ENCODE data around the gene SLC35B3.
"Not testable (repeated sequence)": the region's sequence is repeated elsewhere in the genome, so short reads cannot be mapped to it uniquely, and the experiment has no call there.

Gene SLC35B3

DNA sequence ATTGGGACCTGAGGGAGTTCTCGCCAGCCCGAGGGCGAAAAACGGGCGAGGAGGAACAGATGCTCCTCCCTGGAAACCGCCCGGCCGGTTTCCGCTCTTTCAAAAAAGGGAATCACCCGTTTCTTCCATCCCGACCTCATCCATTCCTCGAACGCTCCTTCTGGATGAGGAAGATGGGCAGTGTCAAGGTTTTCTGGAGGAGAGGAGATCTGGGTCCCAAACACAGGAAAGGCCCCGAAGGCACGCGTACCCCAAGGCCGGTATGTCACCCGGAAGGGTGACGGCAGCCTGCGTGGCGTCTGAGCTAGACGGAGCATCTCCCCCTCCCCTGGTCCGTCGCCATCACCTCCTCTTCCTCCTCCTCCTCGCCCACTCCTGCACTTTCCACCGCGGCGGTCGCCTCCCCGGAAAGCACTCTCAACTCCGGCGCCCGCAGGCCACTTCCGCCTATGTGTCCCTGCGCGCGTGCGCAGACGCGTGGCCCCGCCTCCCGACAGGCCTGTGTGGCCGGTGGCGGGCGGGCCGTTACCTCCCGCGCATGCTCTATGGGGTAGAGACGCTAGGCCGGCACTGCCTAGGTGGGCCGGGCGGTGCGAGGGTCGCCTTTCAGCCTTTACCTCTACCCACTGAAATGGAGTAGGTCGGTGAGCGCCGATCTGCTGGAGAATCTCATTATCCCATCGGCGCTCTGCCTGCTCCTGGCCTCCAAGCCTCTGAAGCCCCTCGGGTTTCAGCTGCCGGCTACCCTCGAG, at the start of gene SLC35B3:
SLC35B3 (minus strand) TSS at position 453 of the 752 bp plus-strand sequence.
- peak; percentile 70 for DNase-seq

DNA sequence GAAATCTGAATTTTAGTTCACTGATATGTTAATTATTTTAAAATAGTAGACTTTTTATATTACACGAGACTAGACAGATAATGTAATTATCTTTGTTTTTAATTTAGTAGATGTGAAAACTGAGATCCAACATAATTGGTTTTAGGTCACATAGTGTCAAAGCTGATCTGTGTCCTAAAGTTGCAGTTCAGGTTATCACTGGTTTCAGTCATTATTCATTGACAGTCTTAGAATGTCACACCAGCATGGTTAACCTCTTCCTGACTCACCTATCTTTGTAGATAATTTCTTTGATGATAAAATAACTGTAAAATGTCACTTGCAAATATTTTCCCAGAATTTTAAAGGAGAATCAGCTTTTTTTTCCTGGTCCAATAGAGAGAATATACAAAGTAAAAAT, 48.3 kb upstream of the SLC35B3 start:
- DNase-seq: no peak

DNA sequence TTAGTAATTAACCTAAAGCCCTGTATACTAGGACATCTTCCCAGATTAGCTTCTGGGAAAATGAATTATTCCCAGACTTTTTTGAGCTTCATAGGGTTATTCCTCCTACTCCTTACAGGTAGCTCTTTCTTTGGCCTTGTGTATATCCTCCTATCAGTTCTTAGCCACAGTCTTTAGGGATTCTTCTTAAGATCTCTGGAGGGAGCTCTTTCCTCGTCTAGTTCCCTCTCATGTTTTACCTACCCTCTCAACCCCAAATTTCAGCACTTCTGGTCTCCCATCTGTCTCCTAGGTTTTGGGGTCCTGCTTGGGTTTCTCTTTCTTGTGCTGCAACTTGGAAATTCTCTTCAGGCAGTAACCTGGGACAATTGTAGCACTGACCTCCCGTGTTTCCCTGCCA, 46.4 kb upstream of the SLC35B3 start:
- no peak for DNase-seq

DNA sequence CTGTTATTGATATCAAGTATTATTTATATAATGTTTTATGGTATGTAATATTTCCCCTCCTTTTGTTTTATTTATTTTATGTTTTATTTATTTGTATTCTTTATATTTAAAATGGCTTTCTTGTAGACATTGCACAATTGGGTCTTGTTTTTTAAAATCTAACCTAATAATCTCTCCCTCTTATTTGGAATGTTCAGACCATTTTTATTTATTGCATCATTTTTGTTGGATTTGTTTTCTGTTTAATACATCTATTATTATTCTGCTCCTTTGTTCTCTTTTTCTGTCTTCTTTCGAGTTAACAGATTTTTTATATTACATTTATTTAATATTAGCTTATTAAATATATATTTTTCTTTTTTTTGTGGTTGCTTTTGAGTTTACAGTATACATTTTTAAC, 43.1 kb upstream of the SLC35B3 start:
- DNase-seq: no peak

DNA sequence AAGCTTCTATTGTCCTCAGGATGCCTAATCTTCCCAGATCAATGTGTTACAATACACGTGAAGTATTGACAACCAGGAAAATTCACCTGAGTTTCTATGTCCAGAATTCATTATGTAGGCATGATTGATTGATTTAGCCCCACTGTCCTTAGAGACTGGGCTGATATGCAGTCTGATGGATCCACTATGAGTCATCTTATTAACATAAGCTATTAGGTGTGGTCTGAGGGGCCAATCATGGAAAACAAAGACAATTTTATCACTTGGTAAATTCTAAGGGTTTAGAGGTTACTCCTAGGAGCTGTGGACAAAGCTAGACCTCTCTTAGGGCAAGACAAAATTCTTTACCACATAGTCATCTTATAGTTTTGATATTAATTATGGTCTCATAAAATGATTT, 41.3 kb upstream of the SLC35B3 start:
- no peak for DNase-seq

DNA sequence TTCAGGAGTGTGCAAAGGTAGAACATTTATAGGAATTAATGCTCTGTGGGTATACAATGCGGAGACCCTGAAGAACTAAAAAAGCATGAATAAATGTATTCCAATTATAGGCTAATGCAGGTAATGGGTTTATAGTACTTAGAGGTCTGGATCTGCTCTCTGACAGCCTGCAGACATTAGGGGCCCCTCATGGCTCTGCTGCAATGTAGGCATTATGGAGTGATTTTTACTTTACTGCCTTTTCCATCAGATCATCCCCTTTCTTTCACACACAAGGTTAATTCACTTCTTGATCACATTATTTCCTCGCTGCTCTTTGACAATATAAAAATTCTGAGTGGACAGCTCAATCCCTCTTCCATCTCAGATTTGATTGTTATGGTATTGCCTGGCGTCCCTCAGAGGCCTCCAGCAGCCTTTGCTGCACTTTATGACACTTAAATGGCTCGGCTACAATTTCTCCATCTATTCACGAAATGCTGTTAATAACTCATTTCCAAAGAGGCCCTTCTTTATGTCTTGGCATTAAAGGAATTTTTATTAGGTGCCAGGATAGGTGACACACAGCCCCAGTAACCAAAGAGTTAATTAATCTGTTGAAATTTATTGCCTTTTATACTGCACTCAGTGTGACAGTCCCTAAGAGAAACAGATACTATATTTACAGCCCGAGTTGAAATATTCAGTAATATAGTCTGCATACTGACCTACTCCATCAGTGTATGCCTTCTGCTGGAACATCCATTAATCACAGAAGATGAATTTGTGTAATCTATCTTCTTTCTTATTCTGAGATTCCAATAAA, 33.4 kb upstream of the SLC35B3 start:
- no peak for DNase-seq

DNA sequence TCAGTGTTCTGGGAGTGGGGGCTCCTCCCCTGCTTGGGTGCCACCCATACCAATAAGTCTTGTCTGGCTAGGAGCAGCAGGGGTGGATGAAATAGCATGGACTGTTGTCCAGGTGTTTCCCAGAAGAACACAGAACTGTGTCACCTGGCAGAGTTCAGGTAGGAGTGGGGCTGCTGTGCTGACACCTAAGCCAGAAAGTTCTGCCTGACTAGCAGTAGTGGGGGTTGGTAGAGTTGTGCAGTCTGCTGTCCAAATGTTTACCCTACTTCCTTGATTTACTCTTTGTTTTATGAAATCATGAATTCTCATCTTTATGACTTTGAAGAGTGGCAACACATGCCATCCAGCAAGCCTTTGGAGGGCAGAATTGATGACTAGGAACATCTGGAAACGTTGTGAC, 27.3 kb upstream of the SLC35B3 start:
- no peak for DNase-seq

DNA sequence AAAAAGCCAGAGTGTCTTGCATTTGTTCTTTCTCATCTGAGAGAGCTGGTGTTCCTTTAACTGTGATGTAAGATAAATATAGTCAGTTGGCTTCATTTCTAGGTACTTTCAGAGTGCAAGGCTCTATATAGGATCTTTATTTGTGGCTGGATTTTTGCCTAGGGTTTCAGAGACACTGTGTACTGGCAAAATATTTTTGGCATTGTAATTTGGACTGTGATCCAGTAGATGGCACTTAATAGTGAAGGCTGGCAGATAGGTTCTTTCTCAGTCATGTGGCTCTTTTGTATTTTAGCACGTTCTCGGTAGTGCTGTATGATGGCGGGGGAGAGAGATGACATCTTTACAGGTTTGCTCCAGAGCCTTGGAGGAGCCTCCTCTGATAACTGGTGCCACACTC, 26.8 kb upstream of the SLC35B3 start:
- DNase-seq: no peak

DNA sequence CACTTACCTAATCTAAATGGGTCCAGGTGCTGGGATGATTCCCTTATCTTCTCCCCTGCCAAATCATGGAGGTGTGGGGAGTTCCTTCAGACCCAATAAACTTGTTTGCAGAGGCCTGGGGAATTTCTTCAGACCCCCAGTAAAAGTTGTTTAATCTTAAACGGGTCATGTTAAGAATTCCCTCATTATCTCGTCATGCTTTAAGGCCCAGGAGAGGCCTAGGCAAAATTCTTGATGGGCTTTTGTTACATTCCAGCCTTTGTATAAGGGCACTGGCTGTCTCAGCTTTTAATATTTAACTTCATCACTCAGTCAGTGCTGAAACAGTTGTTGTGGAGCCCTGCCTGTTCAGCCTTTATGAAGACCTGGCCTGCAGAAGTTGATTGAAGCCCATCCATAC, 11.0 kb upstream of the SLC35B3 start:
- DNase-seq: no peak

DNA sequence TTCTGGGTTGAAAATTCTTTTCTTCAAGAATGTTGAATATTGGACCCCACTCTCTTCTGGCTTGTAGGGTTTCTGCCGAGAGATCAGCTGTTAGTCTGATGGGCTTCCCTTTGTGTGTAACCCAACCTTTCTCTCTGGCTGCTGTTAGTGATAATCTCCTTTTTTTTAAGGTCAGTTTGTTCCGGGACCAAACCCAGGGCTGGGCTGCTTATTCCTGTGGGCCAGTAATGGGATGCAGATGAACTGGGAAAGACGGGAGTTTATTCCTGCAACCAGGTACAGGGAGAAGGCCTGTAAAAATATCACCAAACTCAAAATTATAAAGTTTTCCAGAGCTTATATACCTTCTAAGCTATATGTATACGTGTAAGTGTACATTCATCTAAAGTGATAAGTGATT, 10.6 kb upstream of the SLC35B3 start:
- DNase-seq: not testable (repeated sequence)

DNA sequence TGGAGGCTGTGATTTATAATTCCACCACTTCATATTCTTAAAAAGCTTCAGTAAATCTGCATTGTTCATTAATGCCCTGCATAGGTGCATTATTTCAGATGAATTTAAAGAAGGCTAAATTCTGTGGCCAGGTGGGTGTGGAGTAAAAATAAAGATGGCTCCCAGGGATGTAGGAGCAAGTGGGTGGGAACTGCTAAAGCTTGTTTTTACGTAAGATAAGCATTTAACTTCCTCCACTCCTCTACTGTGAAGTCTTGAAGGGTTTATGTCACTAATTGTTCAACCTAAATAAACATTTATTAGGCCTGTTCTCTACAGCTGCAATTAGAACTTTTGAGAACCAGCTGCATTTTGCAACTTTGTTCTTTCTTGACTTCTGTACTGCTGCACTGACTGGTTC, 6.8 kb upstream of the SLC35B3 start:
- no peak for DNase-seq

DNA sequence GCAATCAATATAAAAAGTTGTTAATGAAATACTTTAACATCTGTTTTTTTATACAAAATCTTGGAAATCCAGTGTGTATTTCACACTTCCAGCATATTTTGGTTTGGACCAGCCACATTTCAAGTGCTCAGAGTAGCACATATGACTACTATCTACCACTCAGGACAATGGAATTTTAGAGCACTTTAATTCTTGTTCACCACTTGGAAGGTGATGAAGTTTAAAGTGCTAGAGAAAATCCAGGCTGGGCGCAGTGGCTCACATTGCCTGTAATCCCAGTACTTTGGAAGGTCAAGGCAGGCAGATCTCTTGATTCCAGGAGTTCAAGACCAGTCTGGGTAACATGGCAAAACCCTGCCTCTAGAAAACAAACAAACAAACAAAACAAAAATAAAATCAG, 6.1 kb upstream of the SLC35B3 start:
- DNase-seq: no peak

DNA sequence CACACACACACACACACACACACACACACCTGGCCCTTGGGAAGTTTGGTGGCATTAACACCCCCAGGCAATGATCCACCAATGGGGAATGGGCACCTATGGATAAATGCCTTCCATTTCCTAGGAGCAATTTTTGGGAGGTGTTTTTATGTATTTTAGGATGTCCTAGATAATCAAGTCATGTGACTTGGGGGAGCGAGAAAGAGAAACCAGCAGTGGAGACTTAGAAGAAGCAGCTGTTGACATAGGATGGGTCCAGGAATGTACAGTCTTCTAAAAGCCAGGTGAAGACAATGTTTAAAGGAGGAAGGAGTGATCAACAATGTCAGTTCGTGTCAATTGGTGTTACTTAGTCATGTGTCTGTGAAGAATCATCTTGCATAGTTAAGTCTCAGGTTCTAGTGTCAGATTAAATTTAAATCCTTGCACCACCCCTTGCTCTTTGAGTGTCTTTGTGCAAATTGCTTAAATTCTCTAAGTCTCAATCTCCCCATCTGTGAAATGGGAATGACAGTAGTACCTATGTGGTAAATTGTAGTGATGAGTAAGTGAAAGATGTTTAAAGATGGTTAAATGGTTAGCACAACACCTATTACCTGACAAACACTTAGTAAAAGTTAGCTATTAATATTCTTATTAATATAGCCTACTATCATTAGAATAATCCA, 4.4 kb upstream of the SLC35B3 start:
- no peak for DNase-seq

DNA sequence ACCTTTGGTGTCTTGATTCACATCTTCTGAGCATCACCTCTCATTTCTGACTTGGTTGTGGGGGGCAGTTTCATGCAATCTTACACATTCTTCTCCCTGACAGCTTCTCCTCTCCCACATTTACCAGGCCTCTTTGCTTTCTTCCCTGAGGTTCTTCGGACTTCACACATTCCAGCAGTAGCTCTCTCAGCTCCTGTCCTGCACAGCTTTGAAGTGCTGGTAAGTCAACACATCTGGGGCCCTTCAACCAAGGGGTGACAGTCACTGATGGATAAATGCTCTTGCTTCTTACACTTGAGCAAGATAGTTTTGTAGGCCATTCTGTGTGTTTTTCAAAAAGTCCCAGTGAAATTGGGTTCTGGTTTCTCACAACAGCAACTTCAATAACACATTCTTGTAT, 2.5 kb upstream of the SLC35B3 start:
- no peak for DNase-seq

DNA sequence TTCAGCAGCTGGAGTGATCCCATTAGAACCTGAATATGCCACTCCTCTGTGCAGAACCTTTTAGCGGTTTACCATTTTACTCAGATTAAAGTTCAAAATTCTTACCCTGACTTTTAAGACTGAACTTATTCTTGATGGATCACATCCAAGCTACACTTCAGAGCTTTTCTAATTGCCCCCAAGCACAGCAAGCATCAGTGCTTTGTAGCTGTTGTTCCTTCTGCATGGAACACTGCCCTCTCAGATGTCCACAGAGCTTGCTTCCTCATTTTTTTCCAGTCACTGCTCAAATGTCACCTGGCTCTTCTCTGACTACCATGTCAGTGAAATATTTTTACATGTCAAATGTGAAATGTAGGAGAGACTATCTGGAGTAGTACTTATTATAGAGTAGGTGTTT, 1.6 kb upstream of the SLC35B3 start:
- DNase-seq: no peak

DNA sequence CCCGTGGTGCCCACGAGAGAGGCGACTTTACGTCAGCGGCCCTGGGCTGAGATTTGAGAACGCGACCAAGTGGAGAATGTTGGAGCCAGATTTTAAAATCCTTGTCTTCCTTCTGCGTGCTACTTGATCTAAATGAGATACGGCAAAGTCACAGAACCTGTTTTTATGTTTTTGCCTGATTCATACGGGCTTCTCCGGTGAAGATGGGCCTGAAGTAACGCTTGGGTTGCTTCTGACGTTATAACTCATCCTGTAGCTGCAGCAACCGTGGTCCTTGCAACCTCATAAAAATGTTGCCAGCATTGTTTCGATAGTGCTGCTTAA, 462 bp upstream of the SLC35B3 start:
- no peak for DNase-seq

DNA sequence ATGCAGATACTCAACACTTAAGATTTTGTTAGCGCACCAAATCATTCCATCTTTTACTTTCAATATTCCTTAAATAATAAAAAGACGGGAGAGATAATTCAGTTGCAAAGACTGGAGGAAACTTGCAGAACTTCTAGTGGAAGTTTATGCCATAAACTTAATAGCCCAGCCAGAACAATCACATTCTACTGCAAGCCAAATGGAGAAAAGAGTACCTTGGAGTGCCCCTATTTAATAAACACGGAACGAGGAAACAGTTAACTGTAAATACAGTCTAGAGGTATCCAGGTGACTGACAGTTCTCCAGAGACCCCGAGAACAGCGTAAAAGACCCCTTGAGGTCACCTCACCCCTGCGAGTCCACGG, 635 bp downstream of the SLC35B3 start:
- no peak for DNase-seq

DNA sequence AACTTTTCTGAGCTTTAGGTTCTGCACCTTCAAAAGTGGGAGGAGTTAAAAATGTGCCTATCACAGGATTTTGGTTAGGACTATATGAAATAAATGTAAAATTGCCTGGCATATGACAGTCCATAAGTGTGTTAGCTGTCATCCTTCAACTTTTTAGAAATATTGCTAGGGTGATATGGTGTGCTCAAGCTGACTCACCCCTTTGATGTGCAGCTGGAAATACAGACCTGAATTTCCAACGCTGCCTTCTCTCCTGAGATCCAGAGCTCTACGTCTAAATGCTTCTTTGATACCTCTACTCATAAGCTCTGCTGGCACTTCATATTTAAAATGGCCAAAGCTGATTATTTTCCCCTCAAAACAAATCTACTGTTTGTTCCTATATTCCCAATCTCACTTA, 2.7 kb downstream of the SLC35B3 start:
- DNase-seq: no peak

DNA sequence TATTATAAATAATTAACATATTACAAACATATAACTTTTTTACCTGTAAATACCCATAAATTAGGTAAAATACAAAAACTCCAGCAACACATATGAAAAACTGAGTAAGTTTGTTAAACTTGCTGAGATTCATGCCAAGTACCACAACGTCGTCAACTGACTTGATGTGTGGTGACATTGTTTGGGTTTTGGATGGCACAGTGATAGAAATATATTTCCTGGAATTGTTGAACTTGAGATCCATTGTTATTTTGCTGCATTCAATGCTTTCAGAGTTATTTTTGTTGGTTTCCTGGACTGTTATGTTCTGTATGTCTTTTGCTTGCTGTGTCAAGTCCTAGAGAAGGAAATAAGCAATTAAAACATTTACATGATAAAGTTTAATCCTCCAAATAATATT, 5.5 kb downstream of the SLC35B3 start:
- DNase-seq: no peak

DNA sequence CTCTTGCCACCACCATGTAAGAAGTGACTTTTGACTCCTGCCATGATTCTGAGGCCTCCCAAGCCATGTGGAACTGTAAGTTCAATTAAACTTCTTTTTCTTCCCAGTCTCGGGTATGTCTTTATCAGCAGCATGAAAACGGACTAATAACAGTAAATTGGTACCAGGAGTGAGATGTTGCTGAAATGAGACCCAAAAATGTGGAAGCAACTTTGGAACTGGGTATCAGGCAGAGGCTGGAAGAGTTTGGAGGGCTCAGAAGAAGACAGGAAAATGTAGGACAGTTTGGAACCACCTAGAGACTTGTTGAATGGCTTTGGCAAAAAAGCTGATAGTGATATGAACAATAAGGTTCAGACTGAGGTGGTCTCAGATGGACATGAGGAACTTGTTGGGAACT, 8.8 kb downstream of the SLC35B3 start:
- not testable (repeated sequence) for DNase-seq

DNA sequence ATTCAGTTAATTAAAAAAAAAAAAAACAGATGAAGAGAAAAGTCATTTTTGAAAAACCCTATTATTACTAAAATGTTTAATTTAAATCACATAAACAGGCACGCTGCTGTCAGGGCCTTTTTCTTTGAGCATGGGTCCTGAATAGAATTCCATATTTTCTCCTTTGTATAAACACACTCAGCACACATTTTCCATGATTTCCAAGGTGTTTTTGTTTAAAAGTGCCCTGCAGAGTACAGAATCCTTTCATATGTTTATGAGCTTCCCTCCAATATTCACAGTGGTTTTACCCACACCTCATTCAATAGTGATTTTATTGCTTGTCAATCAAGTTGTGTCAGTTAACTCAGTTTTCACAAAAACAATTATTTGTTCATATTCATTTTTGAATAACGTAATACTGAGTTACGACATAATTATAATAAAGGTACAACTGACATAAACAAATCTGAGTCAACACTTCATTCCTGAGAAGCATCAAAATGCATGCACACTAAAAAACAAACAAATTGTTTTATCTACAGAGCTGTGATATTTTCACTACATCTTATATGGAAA, 15.2 kb downstream of the SLC35B3 start:
- no peak for DNase-seq

DNA sequence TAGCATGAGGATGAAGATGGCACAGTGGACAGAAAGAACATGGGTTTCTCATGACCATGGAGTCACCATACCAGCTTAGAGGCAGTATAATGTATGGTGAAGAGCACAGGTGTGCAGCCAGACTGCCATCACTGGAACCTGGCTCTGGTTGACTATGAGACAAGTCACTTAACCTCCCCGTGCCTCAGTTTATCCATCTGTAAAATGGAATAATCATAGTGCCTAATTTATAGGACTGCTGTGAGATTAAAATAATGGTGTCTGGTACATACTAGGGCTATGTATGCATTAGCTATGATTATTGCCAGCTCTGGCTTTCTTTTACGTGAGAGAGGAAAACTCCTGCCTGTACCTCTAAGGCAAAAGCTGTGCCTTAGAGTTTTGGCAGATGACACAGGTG, 19.4 kb downstream of the SLC35B3 start:
- no peak for DNase-seq

DNA sequence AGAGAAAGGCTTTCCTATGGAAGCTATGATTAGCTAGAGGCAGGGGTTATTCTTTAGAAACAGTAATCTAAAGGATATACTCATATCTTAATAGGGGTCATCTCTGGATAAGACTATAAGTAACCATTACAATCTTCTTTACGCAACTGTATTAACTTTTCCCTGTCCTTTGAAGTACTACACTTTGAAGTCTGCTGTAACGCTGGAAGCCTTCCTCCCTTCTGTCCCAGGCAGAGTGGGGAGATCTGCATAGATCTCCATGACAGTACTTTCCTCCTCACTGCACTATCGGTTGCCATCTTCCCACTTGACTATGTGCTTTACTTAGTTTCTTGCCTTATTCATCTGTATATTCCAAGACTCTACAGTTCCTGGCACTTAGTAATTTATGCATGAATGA, 20.1 kb downstream of the SLC35B3 start:
- no peak for DNase-seq

DNA sequence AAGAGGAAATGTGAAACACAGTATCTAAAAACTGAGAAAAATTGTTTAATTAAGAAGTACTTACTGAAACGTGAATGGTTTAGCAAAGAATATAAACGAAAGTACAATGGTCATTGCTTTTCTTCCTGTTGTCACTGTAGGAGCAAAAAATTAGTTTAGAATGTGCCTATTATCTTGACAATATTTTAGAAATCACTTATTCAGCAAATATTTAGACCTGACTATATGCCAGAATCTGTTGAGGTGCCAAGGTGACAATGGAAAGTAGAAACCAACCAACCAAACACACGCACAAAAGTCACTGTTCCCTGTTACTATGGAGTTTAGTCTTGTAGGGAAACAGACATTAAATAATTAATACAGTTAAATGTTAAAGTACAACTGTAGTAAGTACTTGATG, 20.5 kb downstream of the SLC35B3 start:
- DNase-seq: no peak

Measured in NCI-H2107 (cell line).